SKM-1 (cell line): ENCODE results near the gene CCNI2.

Experiments
- DNase-seq: peaks from one replicate; lab custom pipeline; 2025; ENCODE audit not compliant: unreplicated experiment; lab: John Stamatoyannopoulos, UW

CCNI2 gene, protein sequence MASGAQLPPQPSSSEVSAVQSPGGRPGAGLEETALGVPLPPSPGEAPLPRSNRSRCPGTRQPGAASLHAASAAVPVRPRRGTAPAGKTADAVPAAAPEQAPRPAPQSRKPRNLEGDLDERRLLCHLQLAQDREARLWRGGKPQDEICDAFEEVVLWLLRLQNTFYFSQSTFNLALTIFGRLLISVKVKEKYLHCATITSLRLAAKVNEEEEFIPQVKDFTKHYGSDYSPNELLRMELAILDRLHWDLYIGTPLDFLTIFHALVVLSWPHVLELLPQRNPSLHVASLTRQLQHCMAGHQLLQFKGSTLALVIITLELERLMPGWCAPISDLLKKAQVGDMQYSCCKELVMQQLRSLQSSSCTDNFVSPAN

DNA sequence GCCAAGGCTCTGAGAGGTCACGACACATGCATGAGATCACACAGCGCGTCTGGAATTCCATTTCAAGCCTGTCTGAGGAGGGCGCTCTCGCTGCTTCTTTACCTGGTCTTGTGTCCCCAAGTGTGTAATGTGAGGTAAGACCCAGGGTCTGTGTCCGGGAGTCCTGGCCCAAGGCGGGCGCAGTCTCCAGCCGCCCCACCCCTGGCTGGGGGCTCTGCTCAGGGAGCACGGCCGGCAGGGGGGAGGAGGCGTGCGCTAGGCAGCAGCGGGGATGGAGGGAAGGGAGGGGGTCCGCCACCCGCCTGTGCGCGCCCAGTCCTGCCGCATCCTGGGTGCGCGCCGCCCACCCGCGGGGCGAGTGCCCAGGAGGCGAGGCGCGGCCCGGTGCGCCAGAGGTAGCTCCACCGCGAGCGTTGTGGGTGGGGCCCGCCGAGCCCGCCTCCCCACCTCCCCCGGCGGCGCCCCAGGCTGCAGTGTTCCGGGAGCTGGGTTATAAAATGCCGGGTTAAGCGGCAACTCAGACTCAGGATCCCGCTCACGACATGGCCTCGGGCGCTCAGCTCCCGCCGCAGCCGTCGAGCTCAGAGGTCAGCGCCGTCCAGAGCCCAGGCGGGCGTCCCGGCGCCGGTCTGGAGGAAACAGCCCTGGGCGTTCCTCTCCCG lies at the start of gene CCNI2:
Gene CCNI2, plus strand, starts transcription at position 473 of the 662 bp plus-strand sequence. Its CDS starts 70 bp downstream, at position 543.
- DNase-seq: no peak

DNA sequence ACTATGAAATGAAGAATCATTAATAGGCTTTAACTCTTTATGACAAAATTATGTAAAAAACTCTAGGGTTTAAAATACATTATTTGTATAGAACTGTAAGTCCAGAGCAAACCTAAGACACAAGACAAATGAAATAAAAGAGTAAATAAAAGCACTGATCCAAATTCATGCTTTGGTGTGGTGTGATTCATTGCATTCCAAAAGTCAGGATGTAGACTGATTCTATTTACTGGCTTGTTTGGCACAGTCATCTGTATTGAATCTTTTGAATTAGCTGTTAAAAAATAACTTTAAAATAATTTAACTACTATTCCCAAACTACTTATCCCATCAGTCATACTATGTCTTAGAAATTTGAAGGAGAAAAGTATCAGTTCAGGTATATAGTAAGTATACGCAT lies 42.4 kb upstream of the CCNI2 start:
- DNase-seq: no peak

DNA sequence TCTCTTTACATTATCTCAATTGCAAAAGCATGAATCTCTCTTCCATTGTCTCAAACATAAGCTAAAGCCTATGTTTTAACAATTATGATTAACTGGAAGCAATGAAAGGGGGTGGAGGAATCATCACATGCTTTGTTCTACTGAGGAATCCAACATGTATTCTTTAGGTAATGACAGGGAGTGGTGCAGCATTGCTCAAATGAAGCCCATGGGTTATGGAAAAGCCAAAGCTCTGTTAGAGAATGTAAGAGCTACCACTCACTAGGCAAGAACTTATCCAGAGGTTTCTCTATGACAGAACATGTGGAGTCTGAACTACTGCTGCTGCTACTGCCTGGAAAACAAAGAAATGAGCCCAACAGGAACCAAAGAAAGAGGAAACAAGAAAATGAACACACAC lies 38.6 kb upstream of the CCNI2 start:
- DNase-seq: no peak

DNA sequence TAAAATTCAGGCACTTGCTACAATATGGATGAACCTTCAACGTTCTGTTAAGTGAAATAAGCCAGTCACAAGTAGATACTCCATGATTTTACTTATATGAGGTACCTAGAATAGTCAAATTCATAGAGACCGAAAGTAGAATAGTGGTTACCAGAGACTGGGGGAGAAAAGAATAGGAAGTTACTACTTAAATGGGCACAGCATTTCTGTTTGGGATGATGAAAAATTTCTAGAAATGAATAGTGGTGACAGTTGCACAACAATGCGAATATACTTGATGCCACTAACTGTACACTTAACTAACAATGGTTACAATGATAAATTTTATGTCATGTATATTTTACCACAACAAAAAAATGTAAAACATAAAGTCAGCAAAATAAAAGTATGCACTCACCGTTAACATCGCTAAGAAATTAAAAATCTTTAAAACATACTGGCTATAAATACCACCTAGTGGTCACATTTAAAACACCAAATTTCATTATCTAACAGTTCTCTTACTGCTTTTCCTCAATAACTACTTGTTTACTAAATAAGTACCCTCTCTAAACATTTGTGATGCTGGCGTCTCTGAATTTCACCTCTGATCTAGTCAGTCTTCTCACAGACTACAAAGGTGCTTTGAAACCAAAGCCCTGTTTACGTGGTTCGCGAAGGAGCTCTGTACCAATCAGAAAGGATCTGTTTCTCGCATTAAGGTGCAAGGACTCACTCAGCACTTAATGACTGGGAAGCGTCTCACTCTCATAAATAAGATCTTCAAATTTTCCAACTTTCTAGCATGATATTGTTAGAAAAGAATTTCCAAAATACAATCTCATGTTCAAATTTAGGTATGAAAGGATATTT lies 32.5 kb upstream of the CCNI2 start:
- no peak for DNase-seq

DNA sequence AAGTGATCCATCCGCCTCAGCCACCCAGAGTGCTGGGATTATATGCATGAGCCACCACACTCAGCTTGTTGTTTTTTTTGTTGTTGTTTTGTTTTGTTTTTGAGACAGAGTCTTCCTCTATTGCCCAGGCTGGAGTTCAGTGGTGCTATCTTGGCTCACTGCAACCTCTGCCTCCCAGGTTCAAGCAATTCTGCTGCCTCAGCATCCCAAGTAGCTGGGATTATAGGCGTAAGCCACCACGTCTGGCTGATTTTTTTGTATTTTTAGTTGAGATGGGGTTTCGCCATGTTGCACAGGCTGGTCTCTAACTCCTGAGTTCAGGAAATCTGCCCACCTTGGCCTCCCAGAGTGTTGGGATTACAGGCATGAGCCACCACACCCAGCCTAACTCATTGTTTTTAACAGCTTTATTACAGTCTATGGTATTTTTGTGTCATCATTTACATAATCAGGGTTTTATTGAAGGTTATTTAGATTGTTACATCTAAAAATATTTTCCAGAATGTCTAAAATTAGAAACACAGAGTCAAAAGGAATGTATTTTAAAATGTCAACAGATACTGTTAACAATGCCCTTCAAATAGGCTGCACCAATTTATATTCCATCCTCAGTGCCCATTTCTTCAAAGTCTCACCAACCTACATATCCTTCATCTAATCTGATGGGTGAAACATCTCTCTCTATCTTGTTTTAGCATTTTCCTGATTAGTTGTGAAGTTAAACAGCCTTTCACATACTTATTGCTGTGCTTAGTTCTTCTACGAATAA lies 28.5 kb upstream of the CCNI2 start:
- DNase-seq: no peak

DNA sequence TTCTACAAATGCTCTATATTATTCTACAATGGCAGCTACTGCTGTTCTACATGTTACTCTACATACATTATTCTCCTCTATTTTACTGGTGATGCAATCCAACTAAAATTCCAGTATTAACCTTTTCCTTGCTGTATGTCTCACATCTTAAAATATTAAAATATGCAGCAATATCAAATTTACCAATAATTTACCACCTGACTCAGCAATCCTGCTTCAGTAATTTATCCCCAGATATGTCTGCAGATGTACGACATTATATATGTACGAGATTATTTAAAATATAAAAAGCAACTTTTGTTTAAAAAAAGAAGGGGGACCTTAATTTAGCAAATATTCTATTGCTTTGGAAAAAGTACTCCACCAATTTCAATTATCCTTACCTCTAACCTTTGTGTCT lies 21.5 kb upstream of the CCNI2 start:
- DNase-seq: no peak

DNA sequence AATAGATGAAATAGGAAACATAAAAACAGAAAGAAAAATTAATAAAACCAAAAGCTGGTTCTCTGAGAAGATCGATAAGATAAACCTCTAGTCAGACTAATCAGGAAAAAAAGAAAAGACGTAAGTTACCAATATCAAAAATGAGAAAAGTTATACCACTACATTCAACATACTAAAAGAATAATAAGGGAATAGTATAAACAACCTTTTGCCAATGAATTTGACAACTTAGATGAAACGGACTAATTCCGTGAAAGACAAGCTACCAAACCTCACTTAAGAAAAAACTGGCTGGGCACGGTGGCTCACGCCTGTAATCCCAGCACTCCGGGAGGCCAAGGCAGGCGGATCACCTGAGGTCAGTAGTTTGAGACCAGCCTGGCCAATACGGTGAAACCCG lies 17.3 kb upstream of the CCNI2 start:
- no peak for DNase-seq

DNA sequence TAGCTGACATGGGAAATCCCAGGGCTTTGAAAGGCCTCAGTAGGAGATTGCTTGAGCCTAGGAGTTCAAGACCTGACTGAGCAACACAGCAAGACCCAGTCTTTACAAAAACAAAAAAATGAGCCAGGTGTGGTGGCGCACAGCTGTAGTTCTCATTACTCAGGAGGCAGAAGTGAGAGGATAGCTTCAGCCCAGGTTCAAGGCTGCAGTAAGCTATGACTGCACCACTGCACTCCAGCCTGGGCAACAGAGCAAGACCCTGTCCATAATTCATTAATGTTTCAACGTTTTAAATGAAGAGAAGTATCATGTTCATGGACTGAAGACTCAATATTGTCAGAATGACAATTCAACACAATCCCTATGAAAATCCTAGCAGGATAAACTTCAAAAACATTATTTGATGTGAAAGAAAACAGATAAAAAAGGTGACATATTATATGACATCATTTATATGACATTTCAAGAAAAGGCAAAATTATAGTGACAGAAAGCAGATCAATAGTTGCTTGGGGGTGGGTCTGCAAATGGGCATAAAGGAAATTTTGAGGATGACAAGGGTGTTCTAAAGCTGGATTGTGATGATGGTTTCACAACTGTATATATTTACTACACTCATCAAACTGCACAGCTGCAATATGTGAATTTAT lies 13.6 kb upstream of the CCNI2 start:
- DNase-seq: no peak

DNA sequence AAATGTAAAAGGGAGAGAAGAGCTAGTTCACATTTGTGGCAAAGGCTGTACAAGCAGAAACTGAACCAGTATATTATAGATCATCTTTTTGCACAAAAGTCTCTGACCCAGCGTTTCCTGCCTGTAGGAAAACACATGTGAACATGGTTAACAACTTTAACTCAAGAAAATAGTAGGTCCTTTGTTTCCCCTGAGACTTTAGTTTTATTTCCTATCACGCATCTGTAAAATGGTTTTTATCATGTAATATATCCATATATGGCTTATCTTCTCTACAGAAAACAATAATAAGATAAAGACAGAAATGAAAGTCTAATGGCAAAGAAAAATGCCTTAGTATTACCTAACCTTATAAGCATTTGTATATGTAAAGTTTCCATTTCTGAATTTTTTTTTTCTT lies 12.5 kb upstream of the CCNI2 start:
- DNase-seq: no peak

DNA sequence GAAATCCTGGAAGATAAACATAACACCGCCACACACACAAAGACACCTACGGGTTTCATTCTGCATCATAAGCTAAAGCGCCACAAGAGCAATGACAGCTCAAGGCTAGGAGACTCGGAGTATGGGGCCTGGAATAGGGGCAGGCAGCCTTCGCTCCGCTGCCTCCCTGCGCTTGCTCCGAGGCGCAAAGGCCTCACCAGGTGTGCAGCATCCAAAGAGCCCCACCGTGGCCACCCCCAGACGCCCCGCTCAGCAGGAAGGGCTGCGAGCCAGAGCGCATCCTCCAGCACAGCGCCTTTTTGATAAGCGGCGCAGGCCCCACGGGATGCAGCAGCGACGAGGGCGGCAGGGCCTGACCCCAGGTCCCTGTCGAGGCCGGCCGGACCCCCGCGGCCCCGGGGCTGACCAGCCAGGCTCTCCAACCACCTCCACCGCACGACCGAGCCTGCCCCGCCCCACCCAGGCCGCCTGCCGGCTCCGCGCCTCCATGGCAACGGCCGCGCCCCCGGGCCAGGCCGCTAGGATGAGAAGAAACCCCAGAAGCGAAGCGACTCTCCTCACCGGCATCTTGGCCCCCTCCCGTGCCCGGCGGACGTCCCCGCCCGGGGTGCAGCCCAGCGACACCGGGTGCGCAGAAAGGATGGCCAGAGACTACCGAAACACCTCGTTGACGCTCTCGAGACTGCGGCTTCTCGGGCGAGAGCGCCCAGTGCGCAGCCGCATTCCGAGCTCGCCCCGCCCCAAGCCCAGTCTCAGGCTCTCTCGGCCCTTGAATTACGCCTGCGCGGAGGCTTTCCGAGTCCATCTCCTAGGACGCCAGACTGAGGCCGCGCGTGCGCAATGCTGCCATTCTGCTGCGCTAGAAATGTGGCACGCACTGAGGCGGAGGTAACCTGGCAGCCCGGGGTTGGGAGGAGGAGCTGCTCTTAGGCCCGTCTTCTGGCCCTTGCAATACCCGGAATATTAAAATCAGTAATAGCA lies 10.1 kb upstream of the CCNI2 start, which contains the start of gene KIF3A:
Gene KIF3A, minus strand, starts transcription at position 694 of the 981 bp plus-strand sequence. Its CDS starts 127 bp downstream, at position 567.
- peak; percentile 94 for DNase-seq

DNA sequence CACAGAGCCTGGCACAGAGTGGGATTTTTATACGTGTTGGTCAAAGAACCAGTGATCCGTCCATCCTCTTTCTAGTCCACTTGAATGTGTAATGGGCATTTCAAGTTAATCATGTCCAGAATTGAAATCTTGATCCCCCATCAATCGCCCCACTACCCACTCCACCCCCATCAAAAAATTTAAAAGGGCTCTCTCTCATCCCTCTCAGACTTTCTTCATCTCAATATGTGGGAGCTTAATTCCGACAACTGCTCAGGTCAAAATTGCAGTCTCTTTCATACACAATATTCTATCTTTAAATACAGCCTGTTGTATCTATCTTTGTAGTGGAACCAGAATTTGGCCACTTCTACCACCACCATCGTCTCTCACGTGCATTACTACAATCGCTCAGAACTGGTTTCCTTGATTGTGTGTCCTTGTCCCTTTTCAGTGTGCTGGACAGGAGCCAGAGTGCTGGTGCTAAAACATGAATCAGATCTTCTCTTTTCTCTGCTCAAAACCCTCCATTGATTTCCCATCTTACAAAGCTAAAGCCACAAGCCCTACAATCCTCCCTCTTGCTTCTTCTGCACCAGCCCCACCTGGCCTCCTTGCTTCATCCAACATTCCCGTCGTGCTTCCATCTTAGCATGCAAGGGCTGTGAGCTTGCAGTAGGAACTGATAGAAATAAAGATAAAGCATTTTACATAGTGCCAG lies 9.1 kb upstream of the CCNI2 start:
- no peak for DNase-seq

DNA sequence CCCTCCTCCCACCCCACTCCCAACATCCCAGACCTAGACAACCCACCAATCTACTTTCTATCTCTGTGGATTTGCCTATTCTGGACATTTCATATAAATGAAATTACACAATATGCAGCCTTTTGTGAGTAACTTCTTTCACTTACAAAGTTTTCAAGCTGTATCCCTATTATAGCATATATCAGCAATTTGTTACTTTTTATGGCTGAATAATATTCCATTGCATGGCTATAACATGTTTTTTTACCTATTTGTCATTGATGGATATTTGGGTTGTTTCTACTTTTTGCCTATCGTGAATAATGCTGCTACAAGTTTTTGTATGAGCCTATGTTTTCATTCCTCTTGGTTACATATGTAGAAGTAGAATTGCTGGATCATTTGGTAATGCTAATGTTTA lies 8.0 kb upstream of the CCNI2 start:
- no peak for DNase-seq

DNA sequence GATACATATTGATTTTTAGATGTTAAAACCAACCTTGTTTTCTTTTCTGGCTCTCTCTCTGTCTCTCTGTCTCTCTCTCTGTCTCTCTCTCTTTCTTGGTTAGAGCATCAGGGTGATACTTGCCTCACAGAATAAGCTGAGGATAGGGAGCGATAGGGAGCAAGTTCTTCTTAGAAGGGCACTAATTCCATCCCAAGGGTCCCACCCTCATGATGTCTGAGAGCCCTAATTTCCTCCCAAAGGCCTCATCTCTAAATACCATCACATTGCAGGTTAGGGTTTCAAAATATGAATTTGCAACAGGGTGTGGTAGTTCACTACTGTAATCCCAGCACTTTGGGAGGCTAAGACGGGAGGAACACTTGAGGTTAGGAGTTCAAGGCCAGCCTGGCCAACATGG lies 5.1 kb upstream of the CCNI2 start:
- DNase-seq: no peak

DNA sequence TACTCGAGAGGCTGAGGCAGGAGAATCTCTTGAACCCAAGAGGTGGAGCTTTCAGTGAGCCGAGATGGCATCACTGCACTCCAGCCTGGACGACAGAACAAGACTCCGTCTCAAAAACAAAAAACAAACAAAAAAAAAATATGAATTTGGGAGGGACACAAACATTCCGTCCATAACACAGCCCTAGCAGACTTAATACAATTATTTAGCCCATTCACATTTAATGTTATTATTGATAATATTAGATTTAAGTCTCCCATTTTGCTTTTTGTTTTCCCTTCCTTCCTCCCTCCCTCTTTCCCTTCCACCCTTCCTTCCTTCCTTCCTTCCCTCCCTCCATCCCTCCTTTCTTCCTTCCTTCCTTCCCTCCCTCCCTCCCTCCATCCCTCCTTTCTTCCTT lies 4.6 kb upstream of the CCNI2 start:
- DNase-seq: no peak

DNA sequence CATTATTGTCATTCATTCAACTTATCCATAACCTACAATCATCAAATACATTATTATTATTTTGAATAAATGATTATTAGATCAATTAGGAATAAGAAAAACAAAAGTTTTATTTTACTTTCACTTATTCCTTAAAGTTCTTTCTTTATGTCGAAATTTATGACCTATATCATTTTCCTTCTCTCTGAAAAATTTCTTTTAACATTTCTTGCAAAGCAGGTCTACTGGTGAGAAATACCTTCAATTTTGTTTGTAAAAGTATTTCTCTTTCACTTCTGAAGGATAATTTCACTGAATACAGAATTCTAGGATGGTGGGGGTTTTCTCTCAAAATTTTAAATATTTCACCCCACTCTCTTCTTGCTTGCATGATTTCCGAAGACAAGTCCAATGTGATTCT lies 2.6 kb upstream of the CCNI2 start:
- DNase-seq: no peak

DNA sequence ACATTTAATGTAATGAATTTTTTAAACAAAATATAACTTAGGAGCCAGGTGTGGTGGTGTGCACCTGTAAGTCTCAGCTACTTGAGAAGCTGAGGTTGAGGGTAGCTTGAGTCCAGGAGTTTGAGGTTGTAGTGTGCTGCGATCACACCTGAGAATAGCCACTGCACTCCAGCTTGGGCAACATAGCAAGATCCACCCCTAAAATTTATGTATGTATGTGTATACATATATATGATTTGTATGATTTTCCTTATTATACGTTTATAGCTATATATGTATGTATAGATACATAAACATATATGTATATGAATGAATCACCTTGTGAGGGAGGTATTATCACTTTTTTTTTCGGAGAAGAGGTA lies 653 bp upstream of the CCNI2 start:
- DNase-seq: no peak

DNA sequence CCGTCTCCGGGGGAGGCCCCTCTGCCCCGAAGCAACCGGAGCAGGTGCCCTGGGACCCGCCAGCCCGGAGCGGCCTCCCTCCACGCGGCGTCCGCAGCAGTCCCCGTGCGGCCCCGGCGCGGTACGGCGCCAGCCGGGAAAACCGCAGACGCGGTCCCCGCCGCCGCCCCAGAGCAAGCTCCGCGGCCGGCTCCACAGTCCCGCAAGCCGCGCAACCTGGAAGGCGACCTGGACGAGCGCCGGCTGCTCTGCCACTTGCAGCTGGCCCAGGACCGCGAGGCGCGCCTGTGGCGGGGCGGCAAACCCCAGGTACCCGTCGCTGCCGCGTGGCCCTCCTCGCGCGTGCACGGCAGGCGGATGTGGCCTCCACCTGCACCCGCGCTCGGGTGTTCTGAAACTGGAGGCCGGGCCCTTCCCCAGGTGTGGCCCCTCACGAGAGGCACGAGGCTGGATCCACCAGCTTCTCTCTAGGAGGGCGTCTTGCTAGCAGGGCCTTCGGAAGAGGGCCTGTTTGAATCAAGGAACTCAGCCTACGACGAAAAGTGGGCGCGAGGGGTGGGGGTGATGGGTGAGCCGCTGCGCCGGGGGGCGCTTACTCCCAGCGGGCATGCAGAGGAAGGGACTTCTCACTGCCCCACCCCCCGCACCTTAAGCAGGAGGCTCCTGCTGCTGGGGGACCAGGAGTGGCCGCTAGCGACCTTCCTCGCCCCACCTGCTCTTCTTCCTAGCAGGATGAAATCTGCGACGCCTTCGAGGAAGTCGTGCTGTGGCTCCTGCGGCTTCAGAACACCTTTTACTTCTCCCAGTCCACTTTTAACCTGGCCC lies 602 bp downstream of the CCNI2 start:
- no peak for DNase-seq

DNA sequence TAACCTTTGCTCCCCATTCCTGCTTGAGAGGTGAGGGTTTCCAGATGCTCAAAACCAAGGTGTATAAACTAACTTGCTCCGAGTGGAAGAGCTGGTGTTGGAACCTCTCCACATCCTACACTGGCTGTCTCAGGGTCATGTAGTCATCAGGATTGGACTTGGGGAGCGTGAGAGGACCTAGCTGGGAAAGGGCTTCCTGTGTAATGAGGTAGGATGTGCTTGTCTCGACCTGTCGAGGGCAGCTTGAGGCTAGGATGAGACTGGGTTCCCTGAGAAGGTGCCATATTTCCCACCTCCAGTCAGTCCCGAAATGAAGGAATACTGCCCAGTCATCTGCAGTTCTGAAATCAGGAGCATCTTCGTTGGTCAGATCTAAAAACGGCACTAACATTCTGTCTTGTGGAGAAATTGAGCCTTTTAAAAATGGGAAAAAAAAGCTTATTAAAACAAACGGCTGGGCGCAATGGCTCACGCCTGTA lies 1.3 kb downstream of the CCNI2 start:
- no peak for DNase-seq
